HG03558 (cell line): ENCODE data around the gene TMEM132D.

Experiments
- ATAC-seq: cut with Tn5 transposase; IDR thresholded peaks from one replicate; pipeline ENCODE4 v1.9.1; 2021; ENCODE audit warnings: moderate number of reproducible peaks; ENCODE audit not compliant: unreplicated experiment; ENCODE audit errors: extremely low read depth

TMEM132D gene

GRCh38 chr12:129152351-129153104 lies 751.3 kb downstream of the TMEM132D start:
- ATAC-seq = no peak

- ATAC-seq = no peak
Measured at GRCh38 chr12:129150721-129151120, 753.1 kb downstream of the TMEM132D start.

GRCh38 chr12:129145381-129145780 lies 758.4 kb downstream of the TMEM132D start:
- ATAC-seq = no peak

- ATAC-seq = no peak
Measured at GRCh38 chr12:129138776-129139175, 765.0 kb downstream of the TMEM132D start.

GRCh38 chr12:129136694-129137325 lies 767.0 kb downstream of the TMEM132D start:
- ATAC-seq = no peak

- no peak for ATAC-seq
Measured at GRCh38 chr12:129127771-129128170, 776.1 kb downstream of the TMEM132D start.

GRCh38 chr12:129127211-129127610 lies 776.6 kb downstream of the TMEM132D start:
- no peak for ATAC-seq

GRCh38 chr12:129119537-129119936 lies 784.3 kb downstream of the TMEM132D start:
- no peak for ATAC-seq

GRCh38 chr12:129115558-129115957 lies 788.3 kb downstream of the TMEM132D start:
- ATAC-seq = no peak

GRCh38 chr12:129110575-129110974 lies 793.2 kb downstream of the TMEM132D start:
- no peak for ATAC-seq

- no peak for ATAC-seq
Measured at GRCh38 chr12:129109174-129110001, 794.4 kb downstream of the TMEM132D start.

- no peak for ATAC-seq
Measured at GRCh38 chr12:129106772-129107171, 797.1 kb downstream of the TMEM132D start.

GRCh38 chr12:129103231-129103630 lies 800.6 kb downstream of the TMEM132D start:
- no peak for ATAC-seq

GRCh38 chr12:129102233-129102632 lies 801.6 kb downstream of the TMEM132D start:
- ATAC-seq = no peak

- ATAC-seq = no peak
Measured at GRCh38 chr12:129101816-129102215, 802.0 kb downstream of the TMEM132D start.

GRCh38 chr12:129101404-129101803 lies 802.4 kb downstream of the TMEM132D start:
- no peak for ATAC-seq

- ATAC-seq = no peak
Measured at GRCh38 chr12:129097451-129097850, 806.4 kb downstream of the TMEM132D start.

- ATAC-seq = no peak
Measured at GRCh38 chr12:129096968-129097367, 806.9 kb downstream of the TMEM132D start.

- no peak for ATAC-seq
Measured at GRCh38 chr12:129096184-129096583, 807.6 kb downstream of the TMEM132D start.

GRCh38 chr12:129089576-129089975 lies 814.2 kb downstream of the TMEM132D start:
- ATAC-seq = no peak
